ENCODE measurements around the gene TNFRSF19. TPM values are rescaled to one million over a fixed set of nuclear protein-coding genes. Genes with fewer than 3 reads are reported as not detected.

The TNFRSF19 gene
- total RNA-seq, 2 experiments from 2014 or later: not detected

DNA sequence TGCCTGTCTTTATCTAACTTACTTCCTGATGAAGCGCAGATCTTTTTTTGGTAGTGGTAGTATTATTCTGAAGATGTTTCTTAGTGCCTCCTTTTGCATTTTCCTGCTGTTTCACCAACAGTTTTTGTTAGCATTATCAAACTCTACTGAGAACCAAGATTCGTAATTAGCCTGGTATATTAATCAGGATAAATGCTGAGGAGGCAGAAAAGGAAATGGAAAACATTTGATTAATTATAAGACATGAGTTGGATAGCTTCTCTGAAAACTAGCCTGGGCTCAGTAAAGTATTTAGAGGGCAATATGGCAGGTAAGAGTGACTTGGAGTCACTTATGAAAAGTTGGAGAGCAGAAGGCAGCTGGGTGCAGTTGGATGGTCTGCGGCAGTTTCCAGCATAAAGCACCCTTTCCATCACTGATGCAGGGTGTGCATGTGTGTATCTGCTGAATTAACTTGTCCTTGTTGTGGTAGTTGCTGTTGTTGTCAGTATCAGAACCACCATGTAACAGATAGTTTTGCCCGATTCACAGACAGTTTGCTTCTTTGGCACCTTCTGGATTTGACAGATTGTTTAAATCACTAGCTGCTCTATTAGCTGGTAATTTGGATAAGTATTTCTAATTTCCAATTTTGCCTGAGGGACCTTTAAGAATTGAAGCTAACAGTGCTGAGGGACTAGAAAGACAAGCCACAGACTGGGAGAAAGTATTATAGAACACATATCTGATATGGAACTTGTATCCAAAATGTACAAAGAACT lies 6.9 kb upstream of the TNFRSF19 start:
- intact Hi-C loops (cut with DNase I, micrococcal nuclease): no loop called here
- no peak overlapping the region for H3K27ac Mint-ChIP-seq
- peaks cover 5 to 17% of the 10 kb centered on the region in 2 experiments for H3K27me3 ChIP-seq (ENCODE audit: control insufficient read depth in 1 of 2, insufficient read depth in 2 of 2, low read length in 2 of 2)
- POLR2A ChIA-PET: no interaction called here
- H3K9me3 Mint-ChIP-seq: no peaks in the 10 kb centered on the region
- H3K36me3 Mint-ChIP-seq (ENCODE audit: low read depth): no peaks in the 10 kb centered on the region
- H3K4me3 Mint-ChIP-seq: no peak overlapping the region
- peaks cover 4% of the 10 kb centered on the region for H3K4me1 ChIP-seq (ENCODE audit: insufficient read depth, low read length)
- DNase-seq (no peak), ATAC-seq (ENCODE audit: poor library complexity) (no peak)
- no peak overlapping the region for H3K4me3 ChIP-seq (ENCODE audit: low read length)
- H3K27me3 Mint-ChIP-seq: peaks cover 35% of the 10 kb centered on the region
- H3K27ac ChIP-seq (ENCODE audit: low read depth in 1 of 2, low read length in 2 of 2): no peak overlapping the region
- H3K4me1 Mint-ChIP-seq (ENCODE audit: low read depth): no peaks in the 10 kb centered on the region
- TF ChIP-seq, protein P1, sequence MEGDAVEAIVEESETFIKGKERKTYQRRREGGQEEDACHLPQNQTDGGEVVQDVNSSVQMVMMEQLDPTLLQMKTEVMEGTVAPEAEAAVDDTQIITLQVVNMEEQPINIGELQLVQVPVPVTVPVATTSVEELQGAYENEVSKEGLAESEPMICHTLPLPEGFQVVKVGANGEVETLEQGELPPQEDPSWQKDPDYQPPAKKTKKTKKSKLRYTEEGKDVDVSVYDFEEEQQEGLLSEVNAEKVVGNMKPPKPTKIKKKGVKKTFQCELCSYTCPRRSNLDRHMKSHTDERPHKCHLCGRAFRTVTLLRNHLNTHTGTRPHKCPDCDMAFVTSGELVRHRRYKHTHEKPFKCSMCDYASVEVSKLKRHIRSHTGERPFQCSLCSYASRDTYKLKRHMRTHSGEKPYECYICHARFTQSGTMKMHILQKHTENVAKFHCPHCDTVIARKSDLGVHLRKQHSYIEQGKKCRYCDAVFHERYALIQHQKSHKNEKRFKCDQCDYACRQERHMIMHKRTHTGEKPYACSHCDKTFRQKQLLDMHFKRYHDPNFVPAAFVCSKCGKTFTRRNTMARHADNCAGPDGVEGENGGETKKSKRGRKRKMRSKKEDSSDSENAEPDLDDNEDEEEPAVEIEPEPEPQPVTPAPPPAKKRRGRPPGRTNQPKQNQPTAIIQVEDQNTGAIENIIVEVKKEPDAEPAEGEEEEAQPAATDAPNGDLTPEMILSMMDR (IDR thresholded peaks at IDR 0.05): no peak
- no peaks in the 10 kb centered on the region for H3K9me3 ChIP-seq (ENCODE audit: control insufficient read depth in 1 of 2, insufficient read depth in 1 of 2, low read length in 2 of 2)
- no peaks in the 10 kb centered on the region for H3K36me3 ChIP-seq (ENCODE audit: insufficient read depth, low read length)
- CTCF ChIA-PET: no interaction called here

DNA sequence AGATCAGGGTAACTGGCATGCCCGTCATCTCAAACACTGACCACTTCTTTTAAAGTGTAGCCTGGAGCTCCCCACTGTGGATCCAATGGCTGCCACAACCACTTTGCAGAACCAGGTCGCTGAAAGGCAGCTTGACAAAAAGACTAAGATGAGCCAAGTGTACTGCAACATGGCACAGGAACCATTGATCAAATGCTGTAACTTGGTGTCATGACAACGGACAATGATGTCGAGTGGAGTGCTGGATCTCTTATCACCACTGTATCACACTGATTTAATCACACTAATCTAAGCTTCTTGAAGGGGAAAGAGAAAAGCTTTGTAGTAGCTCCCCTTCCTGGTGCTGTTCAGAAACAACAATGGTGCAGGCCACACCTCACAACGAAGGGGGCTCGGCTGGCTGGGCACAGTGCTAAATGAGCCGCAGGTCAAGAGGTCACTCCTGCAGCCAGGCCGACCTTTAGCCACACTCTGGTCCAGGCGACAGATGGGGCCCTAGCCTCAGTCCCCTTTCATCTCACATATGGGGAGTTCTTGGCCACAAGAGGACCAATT lies 2.2 kb upstream of the TNFRSF19 start:
- Histone ChIP-seq H3K4me1 (ENCODE audit: insufficient read depth, low read length) (no peaks in the 10 kb centered on the region), H3K36me3 (ENCODE audit: insufficient read depth, low read length) (no peaks in the 10 kb centered on the region), H3K27ac (ENCODE audit: low read depth in 1 of 2, low read length in 2 of 2) (no peak overlapping the region), H3K9me3 (ENCODE audit: control insufficient read depth in 1 of 2, insufficient read depth in 1 of 2, low read length in 2 of 2) (no peaks in the 10 kb centered on the region), H3K4me3 (ENCODE audit: low read length) (no peak overlapping the region), H3K27me3 (ENCODE audit: control insufficient read depth in 1 of 2, insufficient read depth in 2 of 2, low read length in 2 of 2) (peaks cover 15 to 46% of the 10 kb centered on the region in 2 experiments)
- H3K9me3 Mint-ChIP-seq: no peaks in the 10 kb centered on the region
- no peak overlapping the region for H3K4me3 Mint-ChIP-seq
- ATAC-seq (ENCODE audit: poor library complexity) (no peak), DNase-seq (no peak)
- H3K27ac Mint-ChIP-seq: no peak overlapping the region
- intact Hi-C loops (cut with DNase I, micrococcal nuclease): no loop called here
- ChIA-PET CTCF (no interaction called here), POLR2A (no interaction called here)
- peaks cover 5% of the 10 kb centered on the region for H3K4me1 Mint-ChIP-seq (ENCODE audit: low read depth)
- peaks cover 79% of the 10 kb centered on the region for H3K27me3 Mint-ChIP-seq
- no peaks in the 10 kb centered on the region for H3K36me3 Mint-ChIP-seq (ENCODE audit: low read depth)
- TF ChIP-seq, protein P1 (IDR thresholded peaks at IDR 0.05): no peak

DNA sequence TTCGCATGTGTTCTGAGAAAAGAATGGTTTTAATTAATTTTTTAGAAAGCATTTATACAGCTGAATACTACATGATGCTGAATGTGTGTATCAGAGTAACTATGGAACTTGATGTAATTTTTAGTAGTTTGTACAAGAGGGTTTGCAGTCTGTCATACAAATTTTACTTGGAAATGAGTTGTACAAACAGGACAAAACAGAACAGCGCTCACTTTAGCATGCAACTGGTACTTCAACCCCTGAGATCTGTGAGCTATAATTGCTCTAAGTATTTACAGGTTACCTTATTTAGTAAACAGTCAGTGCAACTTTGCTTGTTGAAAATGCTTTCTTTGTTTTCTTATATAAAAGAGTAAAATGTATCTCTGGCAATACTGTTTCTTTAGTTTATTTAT lies 706 bp downstream of the TNFRSF19 start:
- H3K27me3 Mint-ChIP-seq: peaks cover 87% of the 10 kb centered on the region
- POLR2A ChIA-PET: no interaction called here
- Histone ChIP-seq H3K9me3 (ENCODE audit: control insufficient read depth in 1 of 2, insufficient read depth in 1 of 2, low read length in 2 of 2) (no peaks in the 10 kb centered on the region), H3K36me3 (ENCODE audit: insufficient read depth, low read length) (no peaks in the 10 kb centered on the region), H3K4me1 (ENCODE audit: insufficient read depth, low read length) (no peaks in the 10 kb centered on the region), H3K27me3 (ENCODE audit: control insufficient read depth in 1 of 2, insufficient read depth in 2 of 2, low read length in 2 of 2) (peaks cover 15 to 60% of the 10 kb centered on the region in 2 experiments), H3K4me3 (ENCODE audit: low read length) (no peak overlapping the region), H3K27ac (ENCODE audit: low read depth in 1 of 2, low read length in 2 of 2) (no peak overlapping the region)
- CTCF ChIA-PET: no interaction called here
- DNase-seq: no peak
- H3K36me3 Mint-ChIP-seq (ENCODE audit: low read depth): no peaks in the 10 kb centered on the region
- TF ChIP-seq, protein P1 (IDR thresholded peaks at IDR 0.05): no peak
- ATAC-seq (ENCODE audit: poor library complexity): no peak
- intact Hi-C loops (cut with DNase I, micrococcal nuclease): loop anchor here in 1 of 2 experiments (5.0 to 10.0 kb wide), 2 partner anchors 326 to 1966 kb away; partner anchors contain the start of genes C1QTNF9B and MICU2
- H3K9me3 Mint-ChIP-seq: no peaks in the 10 kb centered on the region
- H3K4me1 Mint-ChIP-seq (ENCODE audit: low read depth): peaks cover 5% of the 10 kb centered on the region
- H3K27ac Mint-ChIP-seq: no peak overlapping the region
- no peak overlapping the region for H3K4me3 Mint-ChIP-seq
